Choroid plexus epithelial cell (primary cell): ENCODE measurements around the gene GRK1.
"Not testable (repeated sequence)": the region's sequence is repeated elsewhere in the genome, so short reads cannot be mapped to it uniquely, and the experiment has no call there.

Experiments
- DNase-seq: peaks from one replicate; pipeline ENCODE4 v3.0.0-alpha.2; 2010; ENCODE audit warnings: low read depth
- H3K4me3 ChIP-seq: 2 replicates; pipeline ENCODE4 v1.5.1; 2011; ENCODE audit warnings: low read depth, mild to moderate bottlenecking, control low read depth, low read length, moderate library complexity
- CTCF ChIP-seq: conservative IDR thresholded peaks from 2 replicates; pipeline ENCODE4 v1.5.1; 2011; ENCODE audit warnings: low read depth, mild to moderate bottlenecking, control low read depth, inconsistent platforms, low read length, moderate library complexity

Gene GRK1

GRCh38 chr13:113672002-113672651 is 5.1 kb downstream of the GRK1 start:
- H3K4me3 ChIP-seq = no peak overlapping the region
- peak; percentile 11 for DNase-seq
- TF ChIP-seq CTCF = no peak

GRCh38 chr13:113722921-113723320 is 55.9 kb downstream of the GRK1 start:
- DNase-seq = no peak
- H3K4me3 ChIP-seq = no peak overlapping the region
- TF ChIP-seq CTCF = no peak

GRCh38 chr13:113723410-113724015 is 56.5 kb downstream of the GRK1 start:
- no peak for DNase-seq
- TF ChIP-seq CTCF = no peak
- H3K4me3 ChIP-seq = no peak overlapping the region

GRCh38 chr13:113724016-113724758 is 57.2 kb downstream of the GRK1 start:
- no peak overlapping the region for H3K4me3 ChIP-seq
- no peak for TF ChIP-seq CTCF
- DNase-seq = no peak

- DNase-seq = peak; percentile 68
- H3K4me3 ChIP-seq = peak overlapping the region; percentile 46
- peak; percentile 86 for TF ChIP-seq CTCF
Observed at GRCh38 chr13:113724780-113725315, 57.8 kb downstream of the GRK1 start.

GRCh38 chr13:113725329-113726105 is 58.5 kb downstream of the GRK1 start:
- not testable (repeated sequence) for DNase-seq, H3K4me3 ChIP-seq

- not testable (repeated sequence) for DNase-seq, H3K4me3 ChIP-seq
Observed at GRCh38 chr13:113726106-113726821, 59.2 kb downstream of the GRK1 start.
